Esophagus squamous epithelium (tissue), 4 donors: ENCODE measurements around the gene SERTM2.

Experiments used
- POLR2A ChIP-seq, 4 donors: fragments of 450-650 bp; IDR thresholded peaks; one replicate each; pipeline ENCODE4 v1.6.1; 2017; ENCODE audit warnings: antibody characterized with exemption in 4 of 4, mild to moderate bottlenecking in 4 of 4, moderate library complexity in 3 of 4
- TF ChIP-seq, protein P1 (sequence below), 6 experiments: fragments of 450-650 bp in 4 of 6; fragments of 200-600 bp in 2 of 6; sonication (generic) in 2 of 6; IDR thresholded peaks; one replicate each; pipeline ENCODE4 v1.5.1; 2016 to 2019; ENCODE audit warnings: antibody characterized with exemption in 6 of 6, mild to moderate bottlenecking in 4 of 6, moderate library complexity in 4 of 6

DNA sequence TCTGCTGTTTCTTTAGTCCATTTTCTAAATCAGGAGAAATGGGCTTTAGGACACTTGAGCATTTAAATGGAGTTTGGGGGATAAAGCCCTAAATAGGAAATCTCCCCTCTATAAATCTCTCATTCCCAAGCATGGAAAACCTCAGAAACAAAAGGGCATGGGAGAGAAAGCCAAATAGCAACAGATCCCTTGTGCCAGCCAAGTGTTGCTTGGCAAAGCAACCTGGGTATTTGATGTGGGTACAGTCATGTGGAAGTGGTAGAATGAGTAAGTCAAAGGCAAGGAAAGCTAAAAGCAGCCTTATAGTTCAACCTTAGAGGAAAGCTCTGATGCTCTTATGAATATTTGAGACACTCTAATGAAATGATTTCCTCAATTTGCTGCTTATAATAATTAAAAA, 29.5 kb upstream of the SERTM2 start:
- TF ChIP-seq, protein P1, sequence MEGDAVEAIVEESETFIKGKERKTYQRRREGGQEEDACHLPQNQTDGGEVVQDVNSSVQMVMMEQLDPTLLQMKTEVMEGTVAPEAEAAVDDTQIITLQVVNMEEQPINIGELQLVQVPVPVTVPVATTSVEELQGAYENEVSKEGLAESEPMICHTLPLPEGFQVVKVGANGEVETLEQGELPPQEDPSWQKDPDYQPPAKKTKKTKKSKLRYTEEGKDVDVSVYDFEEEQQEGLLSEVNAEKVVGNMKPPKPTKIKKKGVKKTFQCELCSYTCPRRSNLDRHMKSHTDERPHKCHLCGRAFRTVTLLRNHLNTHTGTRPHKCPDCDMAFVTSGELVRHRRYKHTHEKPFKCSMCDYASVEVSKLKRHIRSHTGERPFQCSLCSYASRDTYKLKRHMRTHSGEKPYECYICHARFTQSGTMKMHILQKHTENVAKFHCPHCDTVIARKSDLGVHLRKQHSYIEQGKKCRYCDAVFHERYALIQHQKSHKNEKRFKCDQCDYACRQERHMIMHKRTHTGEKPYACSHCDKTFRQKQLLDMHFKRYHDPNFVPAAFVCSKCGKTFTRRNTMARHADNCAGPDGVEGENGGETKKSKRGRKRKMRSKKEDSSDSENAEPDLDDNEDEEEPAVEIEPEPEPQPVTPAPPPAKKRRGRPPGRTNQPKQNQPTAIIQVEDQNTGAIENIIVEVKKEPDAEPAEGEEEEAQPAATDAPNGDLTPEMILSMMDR (IDR thresholded peaks at IDR 0.05): no peak
- no peak for TF ChIP-seq POLR2A (IDR thresholded peaks at IDR 0.05)
